Mucosa of descending colon (tissue), 3 donors: Measurements from ENCODE around the gene PCBP1. TPM values are rescaled to one million over a fixed set of nuclear protein-coding genes. Genes with fewer than 3 reads are reported as not detected.

Source experiments
- ATAC-seq: fragments of 200-7000 bp; cut with Tn5 transposase; one replicate; pipeline ENCODE4 v1.9.1; 2020; ENCODE audit warnings: mild to moderate bottlenecking, moderate library complexity
- DNase-seq, 3 donors: peaks; one replicate each; pipeline ENCODE4 v3.0.0-alpha.2; 2020
- H3K36me3 ChIP-seq: fragments of 200-600 bp; one replicate; pipeline ENCODE4 v1.8.0; 2021; ENCODE audit warnings: low read depth, mild to moderate bottlenecking
- H3K4me1 ChIP-seq: fragments of 200-600 bp; one replicate; pipeline ENCODE4 v1.8.0; 2021; ENCODE audit warnings: low read depth, mild to moderate bottlenecking
- H3K4me3 ChIP-seq: fragments of 200-600 bp; one replicate; pipeline ENCODE4 v1.8.0; 2021; ENCODE audit warnings: mild to moderate bottlenecking
- H3K9me3 ChIP-seq: fragments of 200-600 bp; one replicate; pipeline ENCODE4 v1.8.0; 2021; ENCODE audit warnings: mild to moderate bottlenecking
- intact Hi-C, 2 donors: fragments of 100-400 bp; cut with DNase I in 1 of 2; cut with micrococcal nuclease in 1 of 2; formaldehyde crosslinking; loops; one replicate each; pipeline versions ENCODE4 v1.11.0 to v1.11.1; 2022; cut with DNase I, micrococcal nuclease
- long read RNA-seq, 2 donors: library from polyadenylated mRNA; unstranded; transcript quantifications; one replicate each; pipeline ENCODE4 v2.0.0, GENCODE V29; 2019 to 2021
- total RNA-seq, 3 donors: library from RNA; stranded (reverse); fragmentation: NEBNext Ultra II Directional in 2 of 3; extraction: Animal tissue kit (Norgen Biotek cat#: 25700) in 2 of 3; gene quantifications; one replicate each; pipeline versions ENCODE4 v1.2.1 to v1.2.4, GENCODE V29; 2021 to 2023
- TF ChIP-seq, protein P1 (sequence below): fragments of 200-600 bp; IDR thresholded peaks from one replicate; pipeline ENCODE4 v1.8.0; 2022; ENCODE audit warnings: antibody characterized with exemption, mild to moderate bottlenecking
- donor health status: DM: no; HTN: no; CAD: no; lungs with moderate emphysema.
- donor health status: DM: no; HTN: no; CAD: no.
- donor health status: DM: no; HTN: yes; CAD: no.

Gene PCBP1
- total RNA-seq = 100 to 1,000 TPM; 243 to 383 (median 266) TPM
- long read RNA-seq, donor 1, transcript PCBP1-201 (1 exons, 1,750 nt) = major isoform, 543 of 545 reads
- long read RNA-seq, donor 1, partial matches to known transcripts = 0 of 545 reads
- long read RNA-seq, donor 1, other reads (novel, unspliced or antisense) = 2 of 545 reads
- long read RNA-seq, donor 2, transcript PCBP1-201 (1 exons, 1,750 nt) = major isoform, 48 of 48 reads
- long read RNA-seq, donor 2, partial matches to known transcripts = 0 of 48 reads
- long read RNA-seq, donor 2, other reads (novel, unspliced or antisense) = 0 of 48 reads

DNA sequence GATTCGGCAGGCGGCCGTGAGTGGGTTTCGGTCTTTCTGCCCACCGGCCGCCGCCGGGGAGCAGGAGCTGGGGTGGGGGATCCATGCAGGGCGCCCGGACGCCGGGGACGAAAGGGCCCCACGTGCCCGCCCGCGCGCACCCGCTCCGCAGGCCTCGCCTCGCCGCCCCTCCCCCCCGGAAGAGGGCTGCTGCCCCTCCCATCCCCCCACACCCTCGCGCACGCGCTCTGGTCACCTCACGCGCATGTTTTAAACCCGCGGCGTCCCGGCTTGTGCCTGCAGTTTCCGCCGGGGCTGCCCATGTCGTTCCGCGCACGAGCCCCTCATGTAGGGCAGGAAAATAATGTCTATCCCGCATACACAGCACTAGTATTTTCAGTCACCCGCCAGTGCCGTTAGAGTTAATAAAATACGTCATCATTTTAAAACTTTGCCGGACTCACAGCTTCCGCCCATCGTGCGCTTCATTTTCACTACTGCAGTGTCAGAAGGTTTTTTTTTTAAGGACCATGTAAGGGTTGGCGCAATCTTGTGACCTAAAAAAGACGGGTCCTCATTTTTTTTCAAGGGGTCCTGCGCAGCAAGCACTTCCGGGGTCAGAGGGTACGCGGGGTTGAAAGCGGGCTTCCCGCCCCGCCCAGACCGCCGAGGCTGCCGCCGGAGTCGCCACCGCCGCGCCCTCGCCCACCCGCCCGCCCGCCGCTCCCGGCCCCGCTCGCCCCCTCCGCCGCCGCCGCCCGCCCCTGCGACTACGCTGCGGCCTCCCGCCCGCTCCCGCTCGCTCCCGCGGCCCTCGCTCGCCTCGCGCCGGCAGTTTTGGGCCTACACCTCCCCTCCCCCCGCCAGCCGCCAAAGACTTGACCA is at the start of gene PCBP1:
PCBP1 (plus strand) TSS at position 640 of the 864 bp plus-strand sequence. CDS start 267 bp downstream, outside the sequence.
- TF ChIP-seq, protein P1, sequence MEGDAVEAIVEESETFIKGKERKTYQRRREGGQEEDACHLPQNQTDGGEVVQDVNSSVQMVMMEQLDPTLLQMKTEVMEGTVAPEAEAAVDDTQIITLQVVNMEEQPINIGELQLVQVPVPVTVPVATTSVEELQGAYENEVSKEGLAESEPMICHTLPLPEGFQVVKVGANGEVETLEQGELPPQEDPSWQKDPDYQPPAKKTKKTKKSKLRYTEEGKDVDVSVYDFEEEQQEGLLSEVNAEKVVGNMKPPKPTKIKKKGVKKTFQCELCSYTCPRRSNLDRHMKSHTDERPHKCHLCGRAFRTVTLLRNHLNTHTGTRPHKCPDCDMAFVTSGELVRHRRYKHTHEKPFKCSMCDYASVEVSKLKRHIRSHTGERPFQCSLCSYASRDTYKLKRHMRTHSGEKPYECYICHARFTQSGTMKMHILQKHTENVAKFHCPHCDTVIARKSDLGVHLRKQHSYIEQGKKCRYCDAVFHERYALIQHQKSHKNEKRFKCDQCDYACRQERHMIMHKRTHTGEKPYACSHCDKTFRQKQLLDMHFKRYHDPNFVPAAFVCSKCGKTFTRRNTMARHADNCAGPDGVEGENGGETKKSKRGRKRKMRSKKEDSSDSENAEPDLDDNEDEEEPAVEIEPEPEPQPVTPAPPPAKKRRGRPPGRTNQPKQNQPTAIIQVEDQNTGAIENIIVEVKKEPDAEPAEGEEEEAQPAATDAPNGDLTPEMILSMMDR = no peak
- DNase-seq (peak; percentile 97), ATAC-seq (peak; percentile 85)
- intact Hi-C loops = loop anchor here (5.0 kb wide), 1 partner anchor 55 kb away; no protein-coding TSS in a partner anchor
- Histone ChIP-seq H3K9me3 (no peaks in the 10 kb centered on the region), H3K4me3 (peak within 1 kb of the TSS; percentile 69), H3K36me3 (peaks cover 5% of the 10 kb centered on the region), H3K4me1 (peaks cover 37% of the 10 kb centered on the region)

DNA sequence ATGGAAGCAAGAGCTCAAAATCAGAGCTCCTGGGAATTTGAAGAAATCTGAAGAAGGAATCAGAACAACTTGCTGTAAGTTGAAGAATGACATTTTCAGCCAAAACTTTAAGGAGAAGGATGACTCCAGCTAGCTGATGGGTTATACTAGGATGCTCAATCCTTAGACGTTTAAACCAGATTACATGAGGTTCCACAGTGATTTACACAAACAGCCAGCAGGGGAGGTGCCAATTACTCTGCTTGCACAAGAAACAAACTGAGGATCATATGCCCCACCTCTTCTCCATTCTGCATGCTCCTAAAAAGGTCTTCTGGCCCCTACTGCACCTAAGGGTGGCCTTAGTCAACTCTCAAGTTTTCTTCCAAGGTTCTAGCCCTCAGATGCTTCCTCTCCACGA is 47.9 kb upstream of the PCBP1 start:
- intact Hi-C loops = no loop called here
- H3K4me1 ChIP-seq = peaks cover 16% of the 10 kb centered on the region
- ATAC-seq (no peak), DNase-seq (no peak)
- no peaks in the 10 kb centered on the region for H3K36me3 ChIP-seq
- TF ChIP-seq, protein P1 = no peak
- no peak overlapping the region for H3K4me3 ChIP-seq
- H3K9me3 ChIP-seq = no peaks in the 10 kb centered on the region

DNA sequence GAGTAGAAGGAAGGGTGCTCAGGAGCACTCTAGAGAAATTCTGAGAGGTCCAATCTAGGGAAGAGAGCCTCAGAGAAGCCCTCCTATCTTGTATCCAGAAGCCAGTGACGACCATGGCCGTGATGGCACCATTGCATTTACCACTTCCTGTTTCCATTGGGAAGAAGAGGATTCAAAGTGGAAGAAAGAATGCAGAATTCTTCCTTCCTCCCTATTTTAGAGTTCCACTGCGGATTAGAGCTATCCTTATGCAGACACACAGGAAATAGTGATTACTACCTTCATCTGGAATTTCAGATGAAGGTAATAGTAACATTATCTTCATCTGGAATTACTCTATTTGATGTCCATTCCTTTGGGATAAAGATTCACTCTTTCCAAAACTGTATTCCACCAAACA is 45.6 kb upstream of the PCBP1 start:
- H3K4me3 ChIP-seq = no peak overlapping the region
- no peaks in the 10 kb centered on the region for H3K36me3 ChIP-seq
- DNase-seq = no peak
- TF ChIP-seq, protein P1 = no peak
- H3K9me3 ChIP-seq = no peaks in the 10 kb centered on the region
- intact Hi-C loops = no loop called here
- H3K4me1 ChIP-seq = no peaks in the 10 kb centered on the region
- no peak for ATAC-seq

DNA sequence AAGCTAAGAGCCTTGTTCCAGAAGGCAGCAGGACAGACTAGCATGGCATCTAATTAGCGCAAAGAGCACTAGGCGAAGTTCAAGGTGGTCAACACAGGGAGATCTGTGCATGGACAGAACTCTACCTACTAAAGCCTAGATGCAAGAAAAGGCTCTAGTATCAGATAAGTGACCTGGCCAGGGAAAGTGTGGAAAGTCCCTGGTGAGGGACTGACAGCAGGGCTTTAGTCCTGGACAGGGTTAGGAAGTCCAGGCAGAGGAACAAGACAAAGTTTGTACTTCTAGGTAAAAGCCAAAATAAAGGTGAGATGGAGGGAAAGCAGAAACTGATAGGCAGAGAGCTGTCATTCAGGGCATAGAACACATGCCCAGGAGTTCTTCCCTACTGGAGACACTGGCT is 45.0 kb upstream of the PCBP1 start:
- Histone ChIP-seq H3K4me3 (no peak overlapping the region), H3K4me1 (no peaks in the 10 kb centered on the region), H3K9me3 (no peaks in the 10 kb centered on the region), H3K36me3 (no peaks in the 10 kb centered on the region)
- no peak for DNase-seq
- TF ChIP-seq, protein P1 = no peak
- intact Hi-C loops = no loop called here
- ATAC-seq = no peak

DNA sequence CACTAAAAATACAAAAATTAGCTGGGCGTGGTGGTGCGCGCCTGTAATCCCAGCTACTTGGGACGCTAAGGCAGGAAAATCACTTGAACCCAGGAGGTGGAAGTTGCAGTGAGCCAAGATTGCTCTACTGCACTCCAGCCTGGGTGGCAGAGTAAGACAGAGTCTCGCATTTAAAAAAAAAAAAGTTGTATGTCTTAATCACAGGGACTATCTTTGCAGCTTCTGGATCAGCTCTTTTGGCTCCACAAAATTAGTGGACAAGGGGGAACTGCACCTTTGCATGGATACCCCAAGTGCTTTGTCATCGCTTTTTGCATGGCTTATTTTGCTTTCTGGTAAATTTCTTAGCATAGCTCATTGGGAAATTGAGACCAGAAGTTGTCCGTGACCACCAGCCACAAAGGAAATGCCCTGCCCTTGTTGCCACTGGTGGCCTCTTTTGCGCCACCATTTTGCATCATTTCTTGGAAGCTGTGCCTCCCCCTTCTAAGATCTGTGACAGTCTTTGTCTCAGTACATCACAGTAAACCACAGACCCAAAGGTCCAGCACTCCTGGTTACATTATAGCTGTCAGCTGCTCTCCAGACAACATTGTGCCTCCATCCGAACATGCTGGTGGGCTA is 43.9 kb upstream of the PCBP1 start:
- no peaks in the 10 kb centered on the region for H3K36me3 ChIP-seq
- no peaks in the 10 kb centered on the region for H3K9me3 ChIP-seq
- no peaks in the 10 kb centered on the region for H3K4me1 ChIP-seq
- intact Hi-C loops = no loop called here
- ATAC-seq (no peak), DNase-seq (no peak)
- TF ChIP-seq, protein P1 = no peak
- no peak overlapping the region for H3K4me3 ChIP-seq
